Measurements from ENCODE around the gene ADAMTS2.
A peak's percentile ranks its signal among the peaks of the same experiment; 100 is the strongest.

Gene ADAMTS2

DNA sequence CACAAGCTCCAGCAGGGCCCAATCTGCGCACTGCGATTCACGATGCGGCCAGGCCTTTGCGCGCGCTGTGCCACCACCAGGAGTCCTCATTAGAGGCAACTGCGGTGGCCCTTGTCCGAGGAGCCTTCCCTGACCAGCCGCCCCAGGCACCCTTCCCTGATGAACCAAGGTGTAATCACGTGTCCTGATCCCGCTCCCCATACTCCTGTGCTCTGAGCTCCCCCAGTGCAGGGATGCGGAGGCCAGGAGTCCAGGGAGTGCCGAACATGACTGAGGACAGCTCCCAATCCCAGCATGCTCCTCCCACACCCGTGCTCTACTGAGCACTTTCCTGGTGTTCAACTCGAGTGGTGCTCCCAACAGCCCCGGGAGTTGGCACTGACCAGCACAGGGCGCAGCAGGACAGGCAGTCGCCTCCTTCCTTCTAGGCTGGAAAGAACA lies 150.3 kb downstream of the ADAMTS2 start:
- no peak for DNase-seq (ENCODE audit: low read depth, low spot score)

DNA sequence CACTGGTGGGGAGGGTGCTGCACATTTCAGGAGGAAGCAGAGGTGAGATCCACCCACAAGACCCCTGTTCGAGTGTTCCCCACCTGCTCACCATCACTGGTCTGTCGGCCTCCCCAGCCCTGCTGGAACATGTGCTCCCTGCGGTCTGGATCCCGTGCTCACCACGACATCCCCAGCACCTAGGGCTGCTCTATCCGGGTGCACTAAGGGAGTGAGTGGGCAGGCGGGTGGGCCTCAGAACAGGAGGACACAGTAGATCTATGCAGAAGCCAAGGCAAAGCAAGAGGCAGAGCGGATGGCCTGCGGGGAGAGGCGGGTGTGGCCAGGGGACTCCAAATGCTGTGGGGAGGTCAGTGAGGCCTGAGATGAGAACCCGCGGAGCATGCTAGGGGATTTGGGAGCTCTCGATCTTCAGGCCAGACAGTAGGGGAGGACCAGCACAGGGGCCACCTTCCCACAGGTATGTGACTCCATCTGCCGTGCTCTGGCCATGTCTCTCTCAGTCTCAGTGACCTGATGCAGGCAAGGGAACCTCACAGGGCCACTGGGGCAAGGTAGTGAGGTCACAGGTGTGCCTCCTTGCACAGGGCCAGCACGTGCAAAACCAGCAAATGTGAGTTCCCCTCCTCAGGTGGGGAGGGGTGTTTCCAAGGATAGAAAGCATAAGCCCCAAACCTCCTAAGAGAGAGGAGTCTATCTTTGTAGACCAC lies 150.9 kb downstream of the ADAMTS2 start:
- no peak for DNase-seq (ENCODE audit: low read depth, low spot score)

- DNase-seq (ENCODE audit: low read depth, low spot score) = no peak
These were observed 151.5 kb downstream of the ADAMTS2 start for GRCh38 chr5:179193746-179194145.

- DNase-seq (ENCODE audit: low read depth, low spot score) = no peak
These were observed 152.3 kb downstream of the ADAMTS2 start for GRCh38 chr5:179192891-179193470.

DNA sequence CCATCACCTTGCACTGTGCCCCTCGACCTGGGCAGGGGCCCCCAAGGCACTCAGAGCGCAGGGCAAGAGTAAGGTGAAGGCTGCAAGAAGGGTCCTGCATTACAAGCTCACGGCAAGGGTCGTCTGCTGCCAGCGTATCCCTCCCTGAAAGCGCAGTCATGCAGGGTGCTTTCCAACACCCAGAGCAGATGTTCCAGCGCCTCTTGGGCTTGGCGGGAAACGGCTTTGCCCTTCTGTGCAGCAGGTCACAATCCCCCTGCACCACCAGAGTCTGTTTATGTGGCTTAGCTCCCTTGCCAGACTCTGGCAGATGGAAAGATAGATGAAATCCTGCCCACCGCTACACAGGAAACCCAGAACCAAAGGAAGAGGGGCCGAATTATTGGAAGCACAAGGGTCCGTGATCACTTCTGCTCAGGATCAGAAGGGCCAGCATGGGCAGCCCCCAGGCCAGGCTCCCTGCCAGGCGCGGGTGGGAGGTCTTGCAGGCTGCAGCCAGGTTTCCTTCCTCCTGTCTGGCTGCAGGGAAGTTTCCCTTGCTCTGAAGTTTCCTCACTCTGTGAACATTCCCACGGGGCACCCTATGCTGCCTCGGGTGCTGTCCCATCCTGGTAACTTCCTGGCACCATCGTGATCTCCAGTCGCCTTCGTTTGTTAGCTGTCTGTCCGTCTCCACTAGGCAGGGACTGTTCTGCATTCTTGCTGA lies 152.9 kb downstream of the ADAMTS2 start:
- DNase-seq (ENCODE audit: low read depth, low spot score) = no peak

DNA sequence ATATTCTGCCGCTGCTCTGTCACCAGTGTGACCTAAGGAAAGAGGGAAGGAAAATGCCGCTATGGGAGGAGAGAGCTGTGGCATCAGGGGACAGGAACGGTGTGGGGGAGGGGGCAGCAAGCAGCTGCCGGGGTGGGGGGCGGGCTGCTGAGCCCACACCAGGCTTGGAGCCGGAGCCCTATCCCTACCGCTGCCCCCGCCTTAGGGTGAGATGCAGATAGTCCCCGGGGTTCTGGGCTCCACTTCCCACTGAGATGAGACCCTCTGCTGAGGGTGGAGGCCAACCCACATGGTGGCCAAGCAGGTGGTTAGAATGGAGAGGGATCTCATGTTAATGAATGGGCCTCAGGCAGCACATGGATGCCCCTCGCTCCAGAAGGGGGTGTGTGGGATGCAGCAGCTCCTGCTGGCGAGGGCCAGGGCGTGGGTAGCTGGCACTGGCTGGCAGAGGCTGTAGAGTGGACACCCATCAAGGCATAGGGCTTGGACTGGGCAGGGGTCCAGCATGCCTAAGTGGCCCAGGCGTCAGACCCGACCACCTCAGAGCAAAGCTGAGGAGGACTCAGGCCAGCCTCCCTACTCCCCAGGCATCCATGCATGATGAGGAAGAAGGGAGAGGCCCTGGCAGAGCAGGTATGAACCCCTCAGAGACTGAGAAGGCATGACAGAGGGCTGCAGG lies 153.6 kb downstream of the ADAMTS2 start:
- DNase-seq (ENCODE audit: low read depth, low spot score) = no peak

DNA sequence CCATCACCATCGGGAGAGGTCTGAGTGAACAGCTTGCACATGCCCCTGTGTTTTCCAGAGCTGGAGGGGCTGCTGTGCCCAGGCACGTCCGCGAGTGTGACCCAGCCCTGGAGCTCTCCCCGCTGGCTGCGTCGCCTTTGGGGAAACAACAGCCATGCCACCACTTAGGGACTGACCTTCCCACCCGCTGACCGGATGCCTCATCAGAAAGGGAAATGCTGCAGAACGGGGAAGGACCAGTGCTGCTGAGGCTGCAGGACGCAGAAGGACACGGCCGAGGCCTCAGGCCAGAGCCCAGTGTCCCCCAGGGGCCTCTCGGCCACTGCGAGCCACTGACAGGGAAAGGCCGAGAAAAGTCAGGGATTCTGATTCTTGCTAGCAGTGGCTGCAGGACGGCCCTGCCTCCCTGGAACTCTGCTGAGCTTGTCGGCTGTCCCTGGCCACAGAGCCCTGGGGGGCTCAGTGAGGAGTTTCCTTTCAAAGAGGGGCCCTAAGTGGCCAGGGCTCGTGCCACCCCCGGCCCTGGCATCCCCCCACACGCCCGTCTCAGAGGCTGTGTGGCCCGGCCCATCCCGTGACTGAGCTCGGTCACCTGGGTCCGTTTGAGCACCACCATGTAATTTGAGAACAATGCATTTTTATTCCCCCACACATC lies 154.3 kb downstream of the ADAMTS2 start:
- DNase-seq (ENCODE audit: low read depth, low spot score) = no peak

DNA sequence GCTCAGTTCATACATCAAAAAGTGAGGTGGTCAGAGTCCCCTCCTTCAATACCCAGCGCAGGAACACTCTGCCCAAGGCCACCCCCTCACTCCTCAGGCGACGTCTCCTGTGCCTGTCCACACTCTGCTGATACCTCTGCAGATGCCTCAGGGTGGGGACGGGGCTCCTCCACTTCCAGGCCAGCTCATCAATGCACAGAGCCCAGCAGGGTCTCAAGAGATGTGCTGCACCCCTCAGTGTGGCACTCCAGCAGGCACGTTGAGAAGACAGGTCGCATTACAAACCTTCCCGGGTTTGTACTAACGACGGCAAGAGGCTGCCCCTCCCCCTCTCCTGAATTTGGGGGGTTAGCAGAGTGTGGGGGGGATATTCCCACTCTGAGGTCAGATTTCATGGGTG lies 156.6 kb downstream of the ADAMTS2 start:
- no peak for DNase-seq (ENCODE audit: low read depth, low spot score)

DNA sequence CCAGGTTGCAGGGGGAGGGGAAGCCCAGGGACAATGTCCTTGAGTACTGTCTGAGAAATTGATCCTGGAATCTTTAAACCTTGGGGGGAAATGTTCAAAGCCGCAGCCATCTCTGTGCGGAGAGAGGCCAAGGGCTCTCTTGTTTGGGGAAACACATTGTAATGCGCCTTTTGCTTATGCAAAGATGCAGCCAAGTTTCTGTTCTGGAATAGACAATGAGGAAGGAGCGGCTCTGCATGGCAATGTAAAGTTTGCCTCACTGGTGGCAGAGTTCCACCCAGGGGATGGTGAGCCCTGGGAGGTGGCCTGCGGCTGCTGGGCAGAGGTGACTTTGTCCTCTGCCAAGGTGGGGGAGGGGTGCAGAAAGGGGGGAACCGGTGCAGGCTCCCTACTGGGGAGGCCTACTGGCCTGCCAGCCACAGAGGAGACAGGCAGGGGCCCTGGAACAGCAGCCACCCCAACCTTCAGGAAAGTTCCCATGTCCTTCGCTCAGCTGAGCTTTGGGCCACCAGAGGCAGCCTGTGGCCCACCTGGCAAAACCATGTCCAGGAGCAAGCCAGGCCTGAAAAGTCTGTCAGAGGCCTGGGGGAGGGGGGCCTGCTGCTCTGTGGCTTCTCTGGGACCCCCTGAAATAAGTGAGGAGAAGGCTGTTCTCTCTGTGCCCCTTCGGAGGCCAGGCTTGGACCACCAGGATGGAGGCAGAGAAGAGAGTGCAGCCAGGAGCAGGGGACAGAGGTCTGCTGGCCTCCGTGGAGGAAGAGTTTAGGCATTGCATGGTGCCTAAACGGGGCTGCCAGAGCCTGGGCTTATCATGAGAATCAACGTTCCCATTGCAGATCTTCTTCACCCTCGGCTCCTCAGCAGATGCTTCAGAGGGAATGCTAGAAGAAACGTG lies 157.3 kb downstream of the ADAMTS2 start:
- DNase-seq (ENCODE audit: low read depth, low spot score) = no peak

GRCh38 chr5:179187229-179187678 lies 158.0 kb downstream of the ADAMTS2 start:
- DNase-seq (ENCODE audit: low read depth, low spot score) = peak; percentile 35

GRCh38 chr5:179186801-179187200 lies 158.5 kb downstream of the ADAMTS2 start:
- no peak for DNase-seq (ENCODE audit: low read depth, low spot score)

DNA sequence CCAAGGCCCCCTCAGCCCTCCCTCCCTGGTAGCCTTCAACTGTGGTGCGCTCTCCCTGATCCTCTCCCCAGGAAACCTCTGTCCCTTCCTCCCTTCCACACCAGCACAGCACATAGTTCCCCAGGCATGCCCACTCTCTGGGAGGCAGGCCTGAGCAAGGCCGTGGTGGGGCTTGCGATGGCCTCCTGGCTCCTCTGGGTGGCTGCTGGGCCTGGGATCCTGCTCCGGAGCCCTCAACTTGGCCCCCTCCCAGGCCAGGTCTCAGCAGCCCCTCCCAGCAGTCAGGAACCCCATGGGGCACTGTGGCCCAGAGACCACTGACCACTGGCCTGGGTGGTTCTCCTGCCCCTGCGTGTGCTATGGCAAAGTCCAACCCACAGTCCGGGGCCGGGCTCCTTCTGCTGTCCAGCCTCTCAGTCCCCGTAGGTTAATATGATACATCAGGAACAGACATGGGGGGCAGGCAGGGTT lies 159.3 kb downstream of the ADAMTS2 start:
- no peak for DNase-seq (ENCODE audit: low read depth, low spot score)

DNA sequence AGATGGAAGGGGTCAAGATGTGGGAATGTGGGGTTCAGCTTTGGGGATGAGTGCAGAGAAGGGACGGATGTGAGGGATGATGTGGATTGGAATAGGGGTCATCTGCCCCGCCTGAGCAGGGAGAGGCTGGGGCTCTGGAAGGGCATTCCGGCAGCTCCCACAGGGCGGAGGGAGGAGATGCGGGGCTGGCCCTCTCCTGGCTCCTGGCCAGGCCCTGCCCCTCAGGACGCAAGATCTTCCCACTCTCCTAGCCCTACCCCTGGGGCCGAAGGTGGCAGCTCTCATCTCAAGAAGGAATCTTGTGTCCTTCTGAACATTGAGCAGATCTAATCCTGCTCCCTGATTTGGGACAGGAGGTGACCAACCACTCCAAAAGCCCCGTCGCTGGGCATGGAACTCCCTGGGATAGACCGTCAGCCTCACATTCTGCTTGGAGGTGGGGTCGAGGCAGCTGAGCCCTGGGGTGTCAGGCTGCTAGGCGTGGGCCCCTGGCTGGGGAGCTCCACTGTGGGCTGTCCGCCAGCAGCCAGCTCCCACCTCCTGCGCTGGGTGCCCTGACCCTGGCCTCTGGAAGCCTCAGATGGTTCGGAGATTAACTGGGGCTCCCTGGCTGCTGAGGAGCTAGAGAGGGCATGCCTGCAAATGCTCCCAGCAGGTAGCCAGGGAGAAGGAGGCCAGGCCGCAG lies 159.9 kb downstream of the ADAMTS2 start:
- no peak for DNase-seq (ENCODE audit: low read depth, low spot score)

DNA sequence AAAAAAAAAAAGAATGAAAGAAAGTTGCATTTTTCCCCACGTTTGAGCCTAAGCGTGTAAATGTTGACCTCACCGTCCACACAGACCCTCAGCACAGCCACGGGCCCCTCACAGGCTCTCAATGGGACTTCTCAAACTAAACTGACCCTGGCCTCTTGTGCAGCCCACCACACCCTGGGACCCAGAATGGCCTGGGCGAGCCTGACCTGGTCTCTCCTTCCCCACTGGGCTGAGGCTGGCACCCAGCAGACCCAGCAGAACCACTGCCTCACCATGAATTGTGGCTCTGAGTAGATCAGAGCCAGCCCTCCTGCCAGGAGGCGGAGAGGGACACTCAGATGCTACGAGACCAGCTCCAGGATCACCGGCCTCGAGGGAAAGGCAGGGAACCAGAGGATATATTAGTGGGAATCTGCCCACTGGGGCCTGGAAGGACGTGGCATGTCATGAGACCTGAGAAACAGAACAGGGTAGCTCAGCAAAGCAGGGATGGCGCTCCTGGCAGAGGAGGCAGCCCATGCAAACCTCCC lies 160.7 kb downstream of the ADAMTS2 start:
- DNase-seq (ENCODE audit: low read depth, low spot score) = no peak

GRCh38 chr5:179183481-179183880 lies 161.8 kb downstream of the ADAMTS2 start:
- no peak for DNase-seq (ENCODE audit: low read depth, low spot score)

- no peak for DNase-seq (ENCODE audit: low read depth, low spot score)
These were observed 162.7 kb downstream of the ADAMTS2 start for GRCh38 chr5:179182601-179183000.

DNA sequence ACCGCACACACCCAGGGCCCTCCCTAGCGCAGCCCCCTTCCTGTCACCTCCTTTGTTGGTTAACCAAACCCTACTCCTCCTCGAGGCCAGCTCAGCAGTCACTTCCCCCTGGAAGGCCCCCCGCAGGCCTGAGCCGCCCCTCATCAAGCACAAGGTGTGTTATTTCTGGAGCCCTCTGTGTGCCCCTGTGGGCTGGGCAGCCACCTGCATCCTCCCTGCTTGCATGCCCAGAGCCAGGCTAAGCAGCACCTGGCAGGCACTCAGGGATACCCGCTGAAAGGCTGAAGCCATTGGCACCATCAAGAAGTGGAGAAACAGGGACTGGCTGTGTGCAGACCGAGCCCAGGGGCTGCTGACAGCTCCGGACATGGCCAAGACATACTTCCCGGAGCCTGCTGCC lies 163.3 kb downstream of the ADAMTS2 start:
- DNase-seq (ENCODE audit: low read depth, low spot score) = no peak

DNA sequence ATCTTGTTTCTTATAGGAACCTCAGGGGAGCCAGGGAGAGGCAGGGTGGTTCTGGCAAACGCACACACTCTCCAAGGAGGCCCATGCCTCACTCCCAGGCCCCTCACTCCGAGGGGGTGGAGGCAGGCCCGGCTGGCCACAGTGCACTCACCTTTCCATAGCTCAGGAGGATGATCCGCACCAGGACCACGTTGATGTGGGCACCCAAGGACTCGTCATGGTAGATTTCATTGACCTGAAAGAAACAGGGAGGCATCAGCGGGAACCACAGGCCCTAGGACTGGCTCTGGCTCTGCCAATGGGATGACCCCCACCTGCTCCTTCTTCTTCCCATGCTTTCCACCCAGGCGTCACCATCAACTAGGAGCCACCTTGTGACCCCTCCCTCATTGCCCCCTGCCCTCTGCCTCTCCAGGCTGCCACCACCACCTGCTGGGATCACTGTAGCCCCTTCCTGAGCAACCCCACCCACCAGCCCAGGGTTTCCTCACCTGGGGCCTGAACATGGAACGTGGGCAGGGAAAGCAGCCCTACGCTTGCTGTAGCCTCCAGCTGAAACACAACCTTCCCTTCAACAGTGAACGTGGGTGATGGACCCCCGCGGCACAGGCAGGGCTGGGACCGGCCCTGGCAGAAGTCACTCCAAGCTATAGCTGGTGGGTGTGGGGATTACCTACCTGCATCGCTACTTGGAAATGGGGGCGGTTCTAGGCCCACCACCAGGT lies 164.2 kb downstream of the ADAMTS2 start:
- no peak for DNase-seq (ENCODE audit: low read depth, low spot score)

GRCh38 chr5:179180061-179180610 lies 165.1 kb downstream of the ADAMTS2 start:
- no peak for DNase-seq (ENCODE audit: low read depth, low spot score)

Measured in iPS DF 19.7 (cell line).